Measurements from ENCODE around the gene ZNF318.

Gene ZNF318

GRCh38 chr6:43310134-43310533 is 59.3 kb downstream of the ZNF318 start:
- Histone ChIP-seq H3K9me3 (ENCODE audit: control extremely low read depth in 1 of 5, control insufficient read depth in 4 of 5, insufficient read depth in 2 of 5, low read depth in 1 of 5, low read length in 4 of 5) (no peaks in the 10 kb centered on the region), H3K4me1 (ENCODE audit: control extremely low read depth in 1 of 4, control insufficient read depth in 4 of 4, insufficient read depth in 4 of 4, low read length in 3 of 4) (peaks cover 24 to 53% (median 28%) of the 10 kb centered on the region in 4 experiments), H3K36me3 (ENCODE audit: control insufficient read depth in 4 of 4, insufficient read depth in 4 of 4, low read length in 3 of 4) (no peaks in the 10 kb centered on the region), H3K27ac (ENCODE audit: insufficient read depth in 1 of 2, low read depth in 1 of 2, low read length in 2 of 2, poor library complexity in 1 of 2, severe bottlenecking in 2 of 2) (no peak overlapping the region), H3K4me3 (ENCODE audit: control insufficient read depth in 1 of 7, extremely low read depth in 1 of 7, insufficient read depth in 4 of 7, low read depth in 2 of 7, low read length in 6 of 7) (no peak overlapping the region), H3K27me3 (replicated peaks in 2 of 5; ENCODE audit: control insufficient read depth in 4 of 5, insufficient read depth in 5 of 5, low read length in 4 of 5) (peaks cover 0 to 8% (median 0%) of the 10 kb centered on the region in 5 experiments)
- ChIA-PET POLR2A (no interaction called here), CTCF (interaction anchor here (3.9 kb wide), 1 partner anchor 46 kb away, joined by 20 read pairs; no protein-coding TSS in a partner anchor)
- 100% methylated on average over 1 of the region's 2 CpGs for WGBS (ENCODE audit: insufficient coverage)
- no peak for DNase-seq

GRCh38 chr6:43308990-43309477 is 60.4 kb downstream of the ZNF318 start:
- Histone ChIP-seq H3K4me1 (ENCODE audit: control extremely low read depth in 1 of 4, control insufficient read depth in 4 of 4, insufficient read depth in 4 of 4, low read length in 3 of 4) (peaks cover 24 to 50% (median 28%) of the 10 kb centered on the region in 4 experiments), H3K36me3 (ENCODE audit: control insufficient read depth in 4 of 4, insufficient read depth in 4 of 4, low read length in 3 of 4) (no peaks in the 10 kb centered on the region), H3K27ac (ENCODE audit: insufficient read depth in 1 of 2, low read depth in 1 of 2, low read length in 2 of 2, poor library complexity in 1 of 2, severe bottlenecking in 2 of 2) (no peak overlapping the region), H3K27me3 (replicated peaks in 2 of 5; ENCODE audit: control insufficient read depth in 4 of 5, insufficient read depth in 5 of 5, low read length in 4 of 5) (peaks cover 0 to 8% (median 0%) of the 10 kb centered on the region in 5 experiments), H3K9me3 (ENCODE audit: control extremely low read depth in 1 of 5, control insufficient read depth in 4 of 5, insufficient read depth in 2 of 5, low read depth in 1 of 5, low read length in 4 of 5) (no peaks in the 10 kb centered on the region), H3K4me3 (ENCODE audit: control insufficient read depth in 1 of 7, extremely low read depth in 1 of 7, insufficient read depth in 4 of 7, low read depth in 2 of 7, low read length in 6 of 7) (peak overlapping the region in 5 of 7 experiments; percentile 16 to 74 (median 63))
- WGBS (ENCODE audit: insufficient coverage) = 28% methylated on average over 8 of the region's 9 CpGs
- CTCF ChIA-PET = interaction anchor here (0.9 to 3.9 kb wide), 11 partner anchors 10 to 90 kb away, joined by 3 to 25 read pairs (median 6); no protein-coding TSS in a partner anchor
- DNase-seq = no peak
- POLR2A ChIA-PET = no interaction called here

- 7% methylated on average over 28 of the region's 39 CpGs for WGBS (ENCODE audit: insufficient coverage)
- POLR2A ChIA-PET = no interaction called here
- Histone ChIP-seq H3K27ac (ENCODE audit: insufficient read depth in 1 of 2, low read depth in 1 of 2, low read length in 2 of 2, poor library complexity in 1 of 2, severe bottlenecking in 2 of 2) (no peak within 1 kb of the TSS), H3K9me3 (ENCODE audit: control extremely low read depth in 1 of 5, control insufficient read depth in 4 of 5, insufficient read depth in 2 of 5, low read depth in 1 of 5, low read length in 4 of 5) (no peaks in the 10 kb centered on the region), H3K4me1 (ENCODE audit: control extremely low read depth in 1 of 4, control insufficient read depth in 4 of 4, insufficient read depth in 4 of 4, low read length in 3 of 4) (peaks cover 22 to 43% (median 26%) of the 10 kb centered on the region in 4 experiments), H3K27me3 (replicated peaks in 2 of 5; ENCODE audit: control insufficient read depth in 4 of 5, insufficient read depth in 5 of 5, low read length in 4 of 5) (peaks cover 0 to 8% (median 0%) of the 10 kb centered on the region in 5 experiments), H3K36me3 (ENCODE audit: control insufficient read depth in 4 of 4, insufficient read depth in 4 of 4, low read length in 3 of 4) (no peaks in the 10 kb centered on the region), H3K4me3 (ENCODE audit: control insufficient read depth in 1 of 7, extremely low read depth in 1 of 7, insufficient read depth in 4 of 7, low read depth in 2 of 7, low read length in 6 of 7) (peak within 1 kb of the TSS; percentile 10 to 74 (median 32))
- CTCF ChIA-PET = interaction anchor here (0.9 to 3.9 kb wide), 18 partner anchors 9 to 91 kb away, joined by 3 to 25 read pairs (median 6); no protein-coding TSS in a partner anchor
- DNase-seq = peak; percentile 61 to 79 (median 73)
These were observed 61.1 kb downstream of the ZNF318 start, which contains the start of gene CRIP3 for GRCh38 chr6:43308101-43308989. TSS of gene CRIP3 (minus strand) at chr6:43308826. CDS start at chr6:43308792, 34 bp downstream.

GRCh38 chr6:43307451-43308100 is 61.9 kb downstream of the ZNF318 start:
- Histone ChIP-seq H3K4me3 (ENCODE audit: control insufficient read depth in 1 of 7, extremely low read depth in 1 of 7, insufficient read depth in 4 of 7, low read depth in 2 of 7, low read length in 6 of 7) (no peak overlapping the region), H3K9me3 (ENCODE audit: control extremely low read depth in 1 of 5, control insufficient read depth in 4 of 5, insufficient read depth in 2 of 5, low read depth in 1 of 5, low read length in 4 of 5) (no peaks in the 10 kb centered on the region), H3K27ac (ENCODE audit: insufficient read depth in 1 of 2, low read depth in 1 of 2, low read length in 2 of 2, poor library complexity in 1 of 2, severe bottlenecking in 2 of 2) (no peak overlapping the region), H3K4me1 (ENCODE audit: control extremely low read depth in 1 of 4, control insufficient read depth in 4 of 4, insufficient read depth in 4 of 4, low read length in 3 of 4) (peaks cover 15 to 35% (median 19%) of the 10 kb centered on the region in 4 experiments), H3K27me3 (replicated peaks in 2 of 5; ENCODE audit: control insufficient read depth in 4 of 5, insufficient read depth in 5 of 5, low read length in 4 of 5) (peaks cover 0 to 8% (median 0%) of the 10 kb centered on the region in 5 experiments), H3K36me3 (ENCODE audit: control insufficient read depth in 4 of 4, insufficient read depth in 4 of 4, low read length in 3 of 4) (no peaks in the 10 kb centered on the region)
- no peak for DNase-seq
- ChIA-PET CTCF (interaction anchor here (0.7 to 3.9 kb wide), 15 partner anchors 8 to 92 kb away, joined by 3 to 25 read pairs (median 6); partner anchors contain the start of genes SLC22A7 and ZNF318), POLR2A (no interaction called here)
- 91% methylated on average over 3 of the region's 5 CpGs for WGBS (ENCODE audit: insufficient coverage)

- H3K4me3 ChIP-seq (ENCODE audit: control insufficient read depth in 1 of 7, extremely low read depth in 1 of 7, insufficient read depth in 4 of 7, low read depth in 2 of 7, low read length in 6 of 7) = no peak overlapping the region
- H3K4me1 ChIP-seq (ENCODE audit: control extremely low read depth in 1 of 4, control insufficient read depth in 4 of 4, insufficient read depth in 4 of 4, low read length in 3 of 4) = peaks cover 15 to 26% (median 17%) of the 10 kb centered on the region in 4 experiments
- DNase-seq = no peak
- POLR2A ChIA-PET = no interaction called here
- 95% methylated on average over 3 of the region's 7 CpGs for WGBS (ENCODE audit: insufficient coverage)
- CTCF ChIA-PET = interaction anchor here (0.9 to 1.5 kb wide), 3 partner anchors 9 to 28 kb away, joined by 3 to 4 read pairs (median 3); partner anchors contain the start of gene SLC22A7
- no peak overlapping the region for H3K27ac ChIP-seq (ENCODE audit: insufficient read depth in 1 of 2, low read depth in 1 of 2, low read length in 2 of 2, poor library complexity in 1 of 2, severe bottlenecking in 2 of 2)
- H3K9me3 ChIP-seq (ENCODE audit: control extremely low read depth in 1 of 5, control insufficient read depth in 4 of 5, insufficient read depth in 2 of 5, low read depth in 1 of 5, low read length in 4 of 5) = no peaks in the 10 kb centered on the region
- peaks cover 0 to 11% (median 0%) of the 10 kb centered on the region in 5 experiments for H3K27me3 ChIP-seq (replicated peaks in 2 of 5; ENCODE audit: control insufficient read depth in 4 of 5, insufficient read depth in 5 of 5, low read length in 4 of 5)
- H3K36me3 ChIP-seq (ENCODE audit: control insufficient read depth in 4 of 4, insufficient read depth in 4 of 4, low read length in 3 of 4) = no peaks in the 10 kb centered on the region
These were observed 63.4 kb downstream of the ZNF318 start for GRCh38 chr6:43306086-43306485.

GRCh38 chr6:43304882-43305281 is 64.6 kb downstream of the ZNF318 start:
- Histone ChIP-seq H3K27me3 (replicated peaks in 2 of 5; ENCODE audit: control insufficient read depth in 4 of 5, insufficient read depth in 5 of 5, low read length in 4 of 5) (peaks cover 0 to 12% (median 2%) of the 10 kb centered on the region in 5 experiments), H3K4me3 (ENCODE audit: control insufficient read depth in 1 of 7, extremely low read depth in 1 of 7, insufficient read depth in 4 of 7, low read depth in 2 of 7, low read length in 6 of 7) (no peak overlapping the region), H3K36me3 (ENCODE audit: control insufficient read depth in 4 of 4, insufficient read depth in 4 of 4, low read length in 3 of 4) (no peaks in the 10 kb centered on the region), H3K27ac (ENCODE audit: insufficient read depth in 1 of 2, low read depth in 1 of 2, low read length in 2 of 2, poor library complexity in 1 of 2, severe bottlenecking in 2 of 2) (no peak overlapping the region), H3K9me3 (ENCODE audit: control extremely low read depth in 1 of 5, control insufficient read depth in 4 of 5, insufficient read depth in 2 of 5, low read depth in 1 of 5, low read length in 4 of 5) (no peaks in the 10 kb centered on the region), H3K4me1 (ENCODE audit: control extremely low read depth in 1 of 4, control insufficient read depth in 4 of 4, insufficient read depth in 4 of 4, low read length in 3 of 4) (peaks cover 6 to 16% (median 13%) of the 10 kb centered on the region in 4 experiments)
- WGBS (ENCODE audit: insufficient coverage) = 100% methylated on average over 2 of the region's 2 CpGs
- CTCF ChIA-PET = interaction anchor here (1.0 to 1.5 kb wide), 2 partner anchors 8 to 30 kb away, joined by 3 to 4 read pairs; no protein-coding TSS in a partner anchor
- POLR2A ChIA-PET = no interaction called here
- DNase-seq = no peak

Data from common myeloid progenitor, CD34-positive (primary cell).